Body of pancreas (tissue), 4 donors: ENCODE results near the gene RALGPS2.

Experiments
- CTCF ChIP-seq, 7 experiments: fragments of 450-650 bp in 4 of 7; fragments of 200-600 bp in 3 of 7; sonication (generic) in 3 of 7; IDR thresholded peaks; one replicate each; pipeline ENCODE4 v1.5.1; 2016 to 2019; ENCODE audit warnings: antibody characterized with exemption in 7 of 7
- POLR2A ChIP-seq, 3 donors: fragments of 450-650 bp; IDR thresholded peaks; one replicate each; pipeline ENCODE4 v1.6.1; 2016; ENCODE audit warnings: antibody characterized with exemption in 3 of 3, mild to moderate bottlenecking in 2 of 3

- TF ChIP-seq CTCF (IDR thresholded peaks at IDR 0.05) (no peak), POLR2A (IDR thresholded peaks at IDR 0.05) (no peak)
These were observed 1.5 kb upstream of the RALGPS2 start for GRCh38 chr1:178723546-178723945.
